Ovary (tissue), 3 donors: ENCODE measurements around the gene GJA1.

Source experiments
- CTCF ChIP-seq, 3 donors: fragments of 450-650 bp in 2 of 3; fragments of 200-600 bp in 1 of 3; IDR thresholded peaks; one replicate each; pipeline versions ENCODE4 v1.5.1 to v1.8.0; 2016 to 2022; ENCODE audit warnings: antibody characterized with exemption in 3 of 3, mild to moderate bottlenecking in 1 of 3
- EP300 ChIP-seq: sonication (generic); formaldehyde crosslinking; IDR thresholded peaks from one replicate; pipeline ENCODE4 v1.6.1; 2017; ENCODE audit warnings: antibody characterized with exemption
- POLR2A ChIP-seq: fragments of 450-650 bp; IDR thresholded peaks from one replicate; pipeline ENCODE4 v1.6.1; 2017; ENCODE audit warnings: antibody characterized with exemption, mild to moderate bottlenecking, moderate library complexity
- donor health status: DM: no; HTN: no; CAD: no.

- TF ChIP-seq POLR2A (no peak), CTCF (IDR thresholded peaks at IDR 0.05) (no peak), EP300 (no peak)
Observed at GRCh38 chr6:121393731-121394505, 41.5 kb upstream of the GJA1 start.
